K562 (cell line): ENCODE data around the gene YES1. TPM values are rescaled to one million over a fixed set of nuclear protein-coding genes. Genes with fewer than 3 reads are reported as not detected.
"Not testable (repeated sequence)": the region's sequence is repeated elsewhere in the genome, so short reads cannot be mapped to it uniquely, and the experiment has no call there.

Experiments used
- ATAC-seq: fragments of 200-7000 bp; cut with Tn5 transposase; 3 replicates; pipeline ENCODE4 v1.9.1; 2020; ENCODE audit warnings: moderate library complexity
- BruUV-seq: library from RNA; stranded (reverse); fragments of 400-500 nt; replicated peaks from 2 replicates; lab custom pipeline; 2021; lab: Mats Ljungman, UMichigan
- CTCF ChIA-PET: fragments of 300-600 bp; formaldehyde crosslinking; extraction: SDS; loops from one replicate; lab custom pipeline; 2021; ENCODE audit warnings: low intra/inter-chr PET ratio; lab: Yijun Ruan, JAX
- POLR2A ChIA-PET: fragments of 300-600, 350-650 bp; sonication (Branson Sonifier 250); formaldehyde crosslinking; extraction: SDS; loops from one replicate; lab custom pipeline; 2021; ENCODE audit warnings: antibody characterized with exemption, inconsistent platforms; lab: Yijun Ruan, JAX
- DNase-seq, 4 experiments: peaks; one replicate each; pipeline versions ENCODE4 v3.0.0 to v3.0.0-alpha.2; 2011 to 2018; ENCODE audit warnings: low spot score in 3 of 4, mixed read lengths in 3 of 4; ENCODE audit errors: extremely low read depth in 1 of 4
- FAIRE-seq: peaks from 2 replicates; lab custom pipeline; 2011; peaks lifted over from hg19 to GRCh38; lab: Jason Lieb, UNC
- H2AFZ ChIP-seq: 2 replicates; pipeline ENCODE4 v1.6.0; 2011; ENCODE audit warnings: low read depth, low read length, control low read depth, inconsistent platforms
- H3K27ac ChIP-seq: fragments of 200-600 bp; 3 replicates; pipeline ENCODE4 v1.8.0; 2011; ENCODE audit warnings: low read depth, mild to moderate bottlenecking, control low read depth, inconsistent platforms, low read length, moderate library complexity, mixed read lengths; ENCODE audit errors: extremely low read depth
- H3K27me3 ChIP-seq, 2 experiments: fragments of 300-600 bp in 1 of 2; 2 replicates in 1 of 2; 3 replicates in 1 of 2; pipeline versions ENCODE4 v1.6.0 to v1.8.0; 2011; ENCODE audit warnings: inconsistent platforms in 2 of 2, low read length in 2 of 2, mild to moderate bottlenecking in 1 of 2, mixed read lengths in 1 of 2, moderate library complexity in 1 of 2; ENCODE audit not compliant: control insufficient read depth in 2 of 2, insufficient read depth in 2 of 2
- H3K36me3 ChIP-seq: fragments of 300-600 bp; 3 replicates; pipeline ENCODE4 v1.8.0; 2011; ENCODE audit warnings: mild to moderate bottlenecking, low read length, inconsistent platforms; ENCODE audit not compliant: control insufficient read depth, insufficient read depth
- H3K4me1 ChIP-seq, 2 experiments: fragments of 200-600 bp in 1 of 2; replicated peaks in 1 of 2; 2 replicates in 1 of 2; 3 replicates in 1 of 2; pipeline versions ENCODE4 v1.5.1 to v1.8.0; 2011; ENCODE audit warnings: inconsistent platforms in 2 of 2, low read length in 2 of 2, mild to moderate bottlenecking in 1 of 2, mixed read lengths in 1 of 2, moderate library complexity in 1 of 2; ENCODE audit not compliant: control insufficient read depth in 2 of 2, insufficient read depth in 2 of 2
- H3K4me2 ChIP-seq: 2 replicates; pipeline ENCODE4 v1.6.1; 2011; ENCODE audit warnings: low read length, control low read depth, inconsistent platforms, mixed read lengths; ENCODE audit not compliant: insufficient read depth
- H3K4me3 ChIP-seq: fragments of 200-600 bp; sonication (generic), shearing (Covaris generic); 2 replicates; pipeline ENCODE4 v1.5.1; 2016; ENCODE audit warnings: control low read depth, inconsistent platforms
- H3K79me2 ChIP-seq: fragments of 200-600 bp; 3 replicates; pipeline ENCODE4 v1.8.0; 2011; ENCODE audit warnings: low read length, inconsistent platforms; ENCODE audit not compliant: control insufficient read depth, insufficient read depth
- H3K9ac ChIP-seq, 2 experiments: 2 replicates each; pipeline versions ENCODE4 v1.6.0 to v1.6.1; 2011; ENCODE audit warnings: low read depth in 2 of 2, low read length in 2 of 2, control low read depth in 1 of 2, inconsistent platforms in 1 of 2, mild to moderate bottlenecking in 1 of 2, mixed read lengths in 1 of 2; ENCODE audit not compliant: insufficient read depth in 1 of 2
- H3K9me1 ChIP-seq: one replicate; pipeline ENCODE4 v1.6.0; 2011; ENCODE audit warnings: inconsistent platforms, mild to moderate bottlenecking, low read length, moderate library complexity; ENCODE audit not compliant: control insufficient read depth, insufficient read depth
- H3K9me3 ChIP-seq: replicated peaks from 2 replicates; pipeline ENCODE4 v1.5.1; 2011; ENCODE audit warnings: low read depth, low read length, inconsistent platforms; ENCODE audit not compliant: control insufficient read depth, insufficient read depth
- H4K20me1 ChIP-seq: replicated peaks from 2 replicates; pipeline ENCODE4 v1.6.1; 2011; ENCODE audit warnings: low read length, inconsistent platforms, mixed read lengths; ENCODE audit not compliant: control insufficient read depth, insufficient read depth
- FOXA3 ChIP-seq, 2 experiments: fragments of 450-650 bp in 1 of 2; sonication (generic) in 1 of 2; formaldehyde crosslinking; IDR thresholded peaks in 1 of 2; conservative IDR thresholded peaks in 1 of 2; 2 replicates each; pipeline versions ENCODE4 v1.4.0 to v1.8.0; 2020 to 2022; ENCODE audit warnings: mild to moderate bottlenecking in 2 of 2, missing genetic modification reagents in 1 of 2
- POLR2AphosphoS5 ChIP-seq: IDR thresholded peaks from 2 replicates; pipeline ENCODE4 v1.6.1; 2011; ENCODE audit warnings: mild to moderate bottlenecking, low read depth, low read length, moderate library complexity; ENCODE audit not compliant: control insufficient read depth, insufficient read depth
- ZNF146 ChIP-seq: IDR thresholded peaks from one replicate; pipeline ENCODE4 v1.6.1; 2018; ENCODE audit warnings: missing compliant biosample characterization; ENCODE audit not compliant: unreplicated experiment
- WGBS: fragments of 100-300 bp; shearing (Covaris generic); methylation state at CpG from one replicate; pipeline ENCODE4 v1.1.6; 2016; ENCODE audit warnings: low coverage, mixed read lengths; ENCODE audit not compliant: insufficient coverage; ENCODE audit errors: missing lambda C conversion rate; 5-methylcytosine and 5-hydroxymethylcytosine counted together
- in situ Hi-C: fragments of 300-500 bp; cut with MboI; formaldehyde crosslinking; loops from 4 replicates; pipeline ENCODE4 v1.15.0; 2018; ENCODE audit warnings: inconsistent platforms, mixed read lengths
- intact Hi-C: fragments of 100-400 bp; cut with micrococcal nuclease; formaldehyde crosslinking; loops from 2 replicates; pipeline ENCODE4 v1.14.2; 2022
- polyA plus RNA-seq, 8 experiments: library from polyadenylated mRNA; depleted of rRNA in 4 of 8; stranded (reverse) in 5 of 8; unstranded in 3 of 8; fragments of >200 nt; fragmentation: Nextera tagmentation in 2 of 8; fragmentation: Illumina TruSeq in 1 of 8; extraction: Ambion mirVana in 2 of 8; extraction: Trizol in 1 of 8; gene quantifications; 2 replicates each; pipeline versions ENCODE4 v1.2.1 to v1.2.3, GENCODE V29; 2011 to 2014; ENCODE audit warnings: inconsistent platforms in 1 of 8, missing spikeins in 1 of 8
- total RNA-seq, 7 experiments: library from RNA; depleted of rRNA in 6 of 7; stranded (reverse); fragments of >200 nt in 6 of 7; fragmentation: Illumina TruSeq in 2 of 7; extraction: Trizol in 2 of 7; gene quantifications; 2 replicates each; pipeline versions ENCODE4 v1.2.1 to v1.2.3, GENCODE V29; 2011 to 2021; ENCODE audit warnings: low replicate concordance in 1 of 7

YES1 gene
- total and polyA plus RNA-seq, 9 of the 15 experiments (the other 6 are each of a cell fraction or from before 2014, with no cell fraction given): 37.2 to 115 (median 77.7) TPM

DNA sequence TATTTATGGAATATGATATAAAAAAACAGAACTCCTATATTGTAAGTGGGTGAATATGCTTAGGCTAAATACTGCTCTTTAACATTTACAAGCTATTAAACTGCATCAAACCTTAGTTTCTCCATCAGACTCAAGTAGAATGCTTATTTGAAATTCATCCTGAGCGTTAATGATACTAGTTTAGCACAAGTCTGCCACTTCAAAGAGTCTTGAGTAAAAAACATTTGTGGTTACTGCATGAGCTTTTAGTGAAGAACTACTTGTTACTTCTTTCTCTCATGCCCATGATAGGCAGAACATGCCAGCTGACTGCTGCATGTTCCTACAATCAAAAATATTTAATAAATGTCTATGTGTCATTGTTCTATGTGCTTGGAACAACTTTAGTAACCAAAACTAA, 12.1 kb downstream of the YES1 start:
- no peak overlapping the region for H3K4me2 ChIP-seq
- intact Hi-C loops: no loop called here
- ATAC-seq: no peak

DNA sequence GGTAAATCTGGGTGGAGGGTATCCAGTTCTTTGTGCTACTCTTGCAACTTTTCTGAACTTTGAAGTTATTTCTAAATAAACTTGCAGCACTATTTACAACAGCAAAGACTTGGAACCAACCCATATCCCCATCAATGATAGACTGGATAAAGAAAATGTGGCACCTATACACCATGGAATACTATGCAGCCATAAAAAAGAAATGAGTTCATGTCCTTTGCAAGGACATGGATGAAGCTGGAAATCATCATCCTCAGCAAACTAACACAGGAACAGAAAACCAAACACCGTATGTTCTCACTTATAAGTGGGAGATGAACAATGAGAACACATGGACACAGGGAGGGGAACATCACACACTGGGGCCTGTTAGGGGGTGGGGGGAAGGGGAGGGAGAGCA, 16.7 kb downstream of the YES1 start:
- H3K79me2 ChIP-seq: peaks cover 99% of the 10 kb centered on the region
- CTCF ChIA-PET: not testable (repeated sequence)

More for the DNA sequence above, 12.1 kb downstream of the YES1 start:
- Histone ChIP-seq H4K20me1 (peaks cover 31% of the 10 kb centered on the region), H3K27ac (no peak overlapping the region), H3K9me3 (no peaks in the 10 kb centered on the region), H3K27me3 (no peaks in the 10 kb centered on the region), H3K79me2 (peaks cover 99% of the 10 kb centered on the region), H3K4me1 (peaks cover 6 to 24% of the 10 kb centered on the region in 2 experiments; a peak in 3 of 5 replicates), H3K36me3 (peaks cover 22% of the 10 kb centered on the region; the same call in 2 of the 3 replicates), H3K4me3 (no peak overlapping the region), H2AFZ (no peak overlapping the region), H3K9me1 (no peaks in the 10 kb centered on the region), H3K9ac (no peak overlapping the region)
- 68% methylated on average over 1 of the region's 1 CpG for WGBS
- no TSS peak for BruUV-seq
- CTCF ChIA-PET: no interaction called here
- POLR2A ChIA-PET: interaction anchor here (0.5 to 6.1 kb wide), 10 partner anchors 8 to 922 kb away, joined by 3 to 67 read pairs (median 4); no protein-coding TSS in a partner anchor
- TF ChIP-seq FOXA3 (CRISPR knock-in tag; conservative IDR thresholded peaks at IDR 0.05 in 1 of 2, IDR thresholded peaks at IDR 0.05 in 1 of 2) (no peak), POLR2AphosphoS5 (peak; percentile 17; the same call in 1 of the 2 replicates)
- in situ Hi-C loops: no loop called here
- no peak for DNase-seq
- no peak for FAIRE-seq

More for the DNA sequence above, 16.7 kb downstream of the YES1 start:
- 80% methylated on average over 1 of the region's 1 CpG for WGBS
- TF ChIP-seq ZNF146: peak; percentile 84
- POLR2A ChIA-PET: interaction anchor here (6.1 kb wide), 1 partner anchor 9 kb away, joined by 67 read pairs; no protein-coding TSS in a partner anchor
- DNase-seq, H3K9ac ChIP-seq, H3K27ac ChIP-seq, H2AFZ ChIP-seq, H3K27me3 ChIP-seq, H3K4me3 ChIP-seq, intact Hi-C loops, H3K9me3 ChIP-seq, ATAC-seq, FAIRE-seq, H3K36me3 ChIP-seq, in situ Hi-C loops, H3K9me1 ChIP-seq, BruUV-seq, H3K4me2 ChIP-seq: not testable (repeated sequence)
- Histone ChIP-seq H4K20me1 (peaks cover 41% of the 10 kb centered on the region), H3K4me1 (peaks cover 6 to 19% of the 10 kb centered on the region in 2 experiments; a peak in 3 of 5 replicates)
